Vagina (tissue), 2 donors: ENCODE measurements around the gene GAS7.

Experiments used
- CTCF ChIP-seq, 3 experiments: fragments of 450-650 bp in 2 of 3; fragments of 200-600 bp in 1 of 3; sonication (generic) in 1 of 3; IDR thresholded peaks; one replicate each; pipeline ENCODE4 v1.5.1; 2017 to 2019; ENCODE audit warnings: antibody characterized with exemption in 3 of 3, mild to moderate bottlenecking in 2 of 3, moderate library complexity in 2 of 3
- POLR2A ChIP-seq, 2 donors: fragments of 450-650 bp; IDR thresholded peaks; one replicate each; pipeline ENCODE4 v1.6.1; 2017; ENCODE audit warnings: antibody characterized with exemption in 2 of 2, mild to moderate bottlenecking in 2 of 2, moderate library complexity in 2 of 2
- POLR2AphosphoS5 ChIP-seq, 2 donors: sonication (generic); formaldehyde crosslinking; IDR thresholded peaks; one replicate each; pipeline ENCODE4 v1.9.0; 2017; ENCODE audit warnings: antibody characterized with exemption in 2 of 2, mild to moderate bottlenecking in 2 of 2, low read depth in 1 of 2; ENCODE audit not compliant: insufficient read depth in 1 of 2

- TF ChIP-seq POLR2AphosphoS5 (IDR thresholded peaks at IDR 0.05; ENCODE audit: insufficient read depth in 1 of 2, low read depth in 1 of 2): no peak
- no peak for TF ChIP-seq CTCF (IDR thresholded peaks at IDR 0.05)
- no peak for TF ChIP-seq POLR2A (IDR thresholded peaks at IDR 0.05)
Measured at GRCh38 chr17:10196384-10196895, 2.0 kb downstream of the GAS7 start.
